K562 (cell line): Measurements from ENCODE around the gene PDLIM7. TPM values are rescaled to one million over a fixed set of nuclear protein-coding genes. Genes with fewer than 3 reads are reported as not detected.
A peak's percentile ranks its signal among the peaks of the same experiment; 100 is the strongest.

Experiments
- CTCFL ChIP-seq: IDR thresholded peaks from 2 replicates; pipeline ENCODE4 v1.6.1; 2011; ENCODE audit warnings: borderline replicate concordance, low read depth, mild to moderate bottlenecking, moderate library complexity, low read length; ENCODE audit not compliant: insufficient read depth, poor library complexity, severe bottlenecking
- E2F4 ChIP-seq: sonication (generic); formaldehyde crosslinking; IDR thresholded peaks from 2 replicates; pipeline ENCODE4 v1.8.0; 2022; ENCODE audit warnings: mild to moderate bottlenecking, low read depth, missing genetic modification reagents
- ETV5 ChIP-seq: sonication (generic); formaldehyde crosslinking; IDR thresholded peaks from 2 replicates; pipeline ENCODE4 v1.4.0; 2020; ENCODE audit warnings: low read depth, mild to moderate bottlenecking, missing genetic modification reagents
- POLR2B ChIP-seq: fragments of 450-650 bp; IDR thresholded peaks from 2 replicates; pipeline ENCODE4 v1.6.1; 2018; ENCODE audit warnings: low read depth; ENCODE audit not compliant: partially characterized antibody
- POLR2H ChIP-seq: IDR thresholded peaks from 2 replicates; pipeline ENCODE4 v1.6.1; 2016; ENCODE audit warnings: missing genetic modification characterization, low read depth, mild to moderate bottlenecking, control low read depth, missing compliant biosample characterization, moderate library complexity
- SUPT5H ChIP-seq: fragments of 450-650 bp; IDR thresholded peaks from 2 replicates; pipeline ENCODE4 v1.6.1; 2016
- ZBTB33 ChIP-seq: sonication (generic); formaldehyde crosslinking; IDR thresholded peaks from 2 replicates; pipeline ENCODE4 v1.8.1; 2023; ENCODE audit warnings: mild to moderate bottlenecking, missing genetic modification reagents
- ZNF263 ChIP-seq: sonication (generic); formaldehyde crosslinking; IDR thresholded peaks from 2 replicates; pipeline ENCODE4 v1.8.0; 2022; ENCODE audit warnings: mild to moderate bottlenecking, missing genetic modification reagents, borderline replicate concordance
- ZNF311 ChIP-seq: fragments of 250-450 bp; sonication (Bioruptor Pico); IDR thresholded peaks from 2 replicates; pipeline ENCODE4 v1.4.0; 2020; ENCODE audit warnings: mild to moderate bottlenecking, moderate library complexity
- ZNF395 ChIP-seq: fragments of 200-800 bp; sonication (Bioruptor generic); IDR thresholded peaks from 2 replicates; pipeline ENCODE4 v1.6.1; 2017; ENCODE audit warnings: missing genetic modification characterization, missing compliant biosample characterization
- polyA plus RNA-seq, 8 experiments: library from polyadenylated mRNA; depleted of rRNA in 4 of 8; stranded (reverse) in 5 of 8; unstranded in 3 of 8; fragments of >200 nt; fragmentation: Nextera tagmentation in 2 of 8; fragmentation: Illumina TruSeq in 1 of 8; extraction: Ambion mirVana in 2 of 8; extraction: Trizol in 1 of 8; gene quantifications; 2 replicates each; pipeline versions ENCODE4 v1.2.1 to v1.2.3, GENCODE V29; 2011 to 2014; ENCODE audit warnings: inconsistent platforms in 1 of 8, missing spikeins in 1 of 8
- total RNA-seq, 7 experiments: library from RNA; depleted of rRNA in 6 of 7; stranded (reverse); fragments of >200 nt in 6 of 7; fragmentation: Illumina TruSeq in 2 of 7; extraction: Trizol in 2 of 7; gene quantifications; 2 replicates each; pipeline versions ENCODE4 v1.2.1 to v1.2.3, GENCODE V29; 2011 to 2021; ENCODE audit warnings: low replicate concordance in 1 of 7
- TF ChIP-seq, protein P1 (sequence below): fragments of 450-650 bp; IDR thresholded peaks from 2 replicates; pipeline ENCODE4 v1.6.1; 2014; ENCODE audit warnings: low read depth, mild to moderate bottlenecking, moderate library complexity, borderline replicate concordance
- TF ChIP-seq, protein P2 (sequence below): fragments of 450-650 bp; formaldehyde crosslinking; IDR thresholded peaks from 2 replicates; pipeline ENCODE4 v1.4.0; 2020; ENCODE audit warnings: mild to moderate bottlenecking, moderate library complexity
- TF ChIP-seq, protein P3 (sequence below): fragments of 250-450 bp; sonication (Bioruptor Pico); IDR thresholded peaks from 2 replicates; pipeline ENCODE4 v1.8.0; 2021; ENCODE audit warnings: moderate library complexity, mild to moderate bottlenecking, inconsistent platforms

The PDLIM7 gene
- total and polyA plus RNA-seq, 9 of the 15 experiments (the other 6 are each of a cell fraction or from before 2014, with no cell fraction given), result 2.1 to 124 (median 32.6) TPM

GRCh38 chr5:177455661-177456590 lies 41.5 kb downstream of the PDLIM7 start (continued):
- TF ChIP-seq ZNF395 (CRISPR knock-in tag), result no peak
- TF ChIP-seq POLR2B, result peak; percentile 31
- TF ChIP-seq POLR2H (tag), result no peak
- TF ChIP-seq ZNF311 (CRISPR knock-in tag), result no peak
- peak; percentile 60 for TF ChIP-seq ZNF263
- TF ChIP-seq E2F4 (CRISPR knock-in tag), result no peak
- TF ChIP-seq, protein P1, sequence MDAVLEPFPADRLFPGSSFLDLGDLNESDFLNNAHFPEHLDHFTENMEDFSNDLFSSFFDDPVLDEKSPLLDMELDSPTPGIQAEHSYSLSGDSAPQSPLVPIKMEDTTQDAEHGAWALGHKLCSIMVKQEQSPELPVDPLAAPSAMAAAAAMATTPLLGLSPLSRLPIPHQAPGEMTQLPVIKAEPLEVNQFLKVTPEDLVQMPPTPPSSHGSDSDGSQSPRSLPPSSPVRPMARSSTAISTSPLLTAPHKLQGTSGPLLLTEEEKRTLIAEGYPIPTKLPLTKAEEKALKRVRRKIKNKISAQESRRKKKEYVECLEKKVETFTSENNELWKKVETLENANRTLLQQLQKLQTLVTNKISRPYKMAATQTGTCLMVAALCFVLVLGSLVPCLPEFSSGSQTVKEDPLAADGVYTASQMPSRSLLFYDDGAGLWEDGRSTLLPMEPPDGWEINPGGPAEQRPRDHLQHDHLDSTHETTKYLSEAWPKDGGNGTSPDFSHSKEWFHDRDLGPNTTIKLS, result no peak
- TF ChIP-seq, protein P2, sequence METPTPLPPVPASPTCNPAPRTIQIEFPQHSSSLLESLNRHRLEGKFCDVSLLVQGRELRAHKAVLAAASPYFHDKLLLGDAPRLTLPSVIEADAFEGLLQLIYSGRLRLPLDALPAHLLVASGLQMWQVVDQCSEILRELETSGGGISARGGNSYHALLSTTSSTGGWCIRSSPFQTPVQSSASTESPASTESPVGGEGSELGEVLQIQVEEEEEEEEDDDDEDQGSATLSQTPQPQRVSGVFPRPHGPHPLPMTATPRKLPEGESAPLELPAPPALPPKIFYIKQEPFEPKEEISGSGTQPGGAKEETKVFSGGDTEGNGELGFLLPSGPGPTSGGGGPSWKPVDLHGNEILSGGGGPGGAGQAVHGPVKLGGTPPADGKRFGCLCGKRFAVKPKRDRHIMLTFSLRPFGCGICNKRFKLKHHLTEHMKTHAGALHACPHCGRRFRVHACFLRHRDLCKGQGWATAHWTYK (CRISPR knock-in tag), result no peak
- no peak for TF ChIP-seq ETV5 (CRISPR knock-in tag)
- TF ChIP-seq CTCFL, result peak; percentile 98
- TF ChIP-seq, protein P3, sequence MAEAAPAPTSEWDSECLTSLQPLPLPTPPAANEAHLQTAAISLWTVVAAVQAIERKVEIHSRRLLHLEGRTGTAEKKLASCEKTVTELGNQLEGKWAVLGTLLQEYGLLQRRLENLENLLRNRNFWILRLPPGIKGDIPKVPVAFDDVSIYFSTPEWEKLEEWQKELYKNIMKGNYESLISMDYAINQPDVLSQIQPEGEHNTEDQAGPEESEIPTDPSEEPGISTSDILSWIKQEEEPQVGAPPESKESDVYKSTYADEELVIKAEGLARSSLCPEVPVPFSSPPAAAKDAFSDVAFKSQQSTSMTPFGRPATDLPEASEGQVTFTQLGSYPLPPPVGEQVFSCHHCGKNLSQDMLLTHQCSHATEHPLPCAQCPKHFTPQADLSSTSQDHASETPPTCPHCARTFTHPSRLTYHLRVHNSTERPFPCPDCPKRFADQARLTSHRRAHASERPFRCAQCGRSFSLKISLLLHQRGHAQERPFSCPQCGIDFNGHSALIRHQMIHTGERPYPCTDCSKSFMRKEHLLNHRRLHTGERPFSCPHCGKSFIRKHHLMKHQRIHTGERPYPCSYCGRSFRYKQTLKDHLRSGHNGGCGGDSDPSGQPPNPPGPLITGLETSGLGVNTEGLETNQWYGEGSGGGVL (CRISPR knock-in tag), result no peak
- no peak for TF ChIP-seq ZBTB33 (CRISPR knock-in tag)
- no peak; the same call in none of the 2 replicates for TF ChIP-seq SUPT5H
